A204.1 (cell line): Measurements from ENCODE around the gene CCDC57.

Experiments
- FAIRE-seq: peaks from 2 replicates; lab custom pipeline; 2012; peaks lifted over from hg19 to GRCh38; lab: Jason Lieb, UNC

Gene CCDC57

DNA sequence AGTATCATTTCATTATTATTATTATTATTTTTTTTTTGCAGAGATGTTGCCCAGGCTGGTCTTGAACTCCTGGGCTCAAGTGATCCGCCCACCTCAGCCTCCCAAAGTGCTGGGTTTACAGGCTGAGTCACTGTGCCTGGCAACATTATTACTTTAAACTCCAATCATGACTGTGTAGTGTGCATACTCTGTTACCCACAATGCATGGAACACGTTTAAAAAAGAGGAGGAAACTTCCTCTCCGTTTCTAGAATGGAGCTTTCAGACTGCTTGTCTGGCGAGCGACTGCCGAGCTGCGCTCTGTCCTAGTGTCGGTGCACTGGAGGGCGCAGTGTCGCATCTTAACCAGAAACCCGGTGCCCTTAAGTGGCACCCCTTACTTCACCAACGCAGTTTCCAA lies 92.5 kb downstream of the CCDC57 start:
- no peak for FAIRE-seq

DNA sequence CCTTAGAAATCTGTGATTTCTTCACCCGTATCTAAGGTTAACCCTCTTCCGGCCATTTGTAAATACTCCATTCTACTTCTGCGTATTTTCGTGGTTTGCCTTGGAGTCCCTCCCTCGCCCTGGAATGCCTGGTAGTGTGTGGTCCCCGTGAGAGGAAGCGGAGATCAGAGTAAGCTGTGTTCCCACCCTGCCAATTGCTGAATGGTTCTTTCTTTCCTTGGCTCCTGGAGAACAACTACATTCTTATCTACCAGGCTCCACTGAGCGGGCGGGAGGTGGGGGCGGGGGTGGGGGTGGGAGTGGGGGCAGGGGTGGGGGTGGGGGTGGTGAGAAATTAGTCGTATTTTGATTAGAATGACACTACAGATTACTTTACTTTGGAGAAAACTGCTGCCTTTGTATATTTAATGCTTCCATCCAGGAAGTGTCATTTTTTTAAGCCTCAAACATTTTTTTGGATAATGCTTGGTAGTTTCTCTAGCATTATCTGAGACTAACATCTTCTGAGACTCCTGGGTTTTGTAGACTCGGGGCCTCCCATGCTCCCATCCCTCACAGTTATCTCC lies 93.7 kb downstream of the CCDC57 start:
- no peak for FAIRE-seq

DNA sequence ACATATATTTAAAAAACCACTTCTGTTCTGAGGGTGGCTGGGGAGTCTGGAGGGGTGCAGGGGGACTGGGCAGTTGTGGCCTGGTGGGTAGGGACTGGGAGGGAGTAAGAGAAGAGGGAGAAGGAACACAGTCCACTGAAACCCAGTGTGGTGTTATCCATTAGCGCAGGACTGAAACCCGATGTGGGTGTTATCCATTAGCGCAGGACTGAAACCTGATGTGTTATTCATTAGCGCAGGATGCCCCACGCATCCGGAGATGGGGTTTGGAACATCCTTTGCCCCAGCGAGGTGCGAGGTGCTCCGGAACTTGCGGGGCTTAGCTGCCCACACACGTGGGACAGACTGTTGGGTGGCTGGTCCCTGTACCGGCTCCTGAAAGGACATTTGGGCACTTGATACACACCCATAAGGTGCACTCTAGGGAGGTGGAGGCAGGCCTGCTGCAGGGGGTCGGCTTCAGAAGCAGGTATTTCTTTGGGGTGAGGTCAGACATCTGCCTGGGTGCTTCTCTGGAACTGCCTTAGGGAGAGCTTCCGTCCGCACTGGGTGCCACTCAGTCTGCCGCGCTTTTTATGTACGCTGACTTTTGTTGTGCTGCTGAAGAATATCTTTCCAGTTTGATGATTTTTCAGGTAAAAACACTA lies 94.4 kb downstream of the CCDC57 start:
- no peak for FAIRE-seq

DNA sequence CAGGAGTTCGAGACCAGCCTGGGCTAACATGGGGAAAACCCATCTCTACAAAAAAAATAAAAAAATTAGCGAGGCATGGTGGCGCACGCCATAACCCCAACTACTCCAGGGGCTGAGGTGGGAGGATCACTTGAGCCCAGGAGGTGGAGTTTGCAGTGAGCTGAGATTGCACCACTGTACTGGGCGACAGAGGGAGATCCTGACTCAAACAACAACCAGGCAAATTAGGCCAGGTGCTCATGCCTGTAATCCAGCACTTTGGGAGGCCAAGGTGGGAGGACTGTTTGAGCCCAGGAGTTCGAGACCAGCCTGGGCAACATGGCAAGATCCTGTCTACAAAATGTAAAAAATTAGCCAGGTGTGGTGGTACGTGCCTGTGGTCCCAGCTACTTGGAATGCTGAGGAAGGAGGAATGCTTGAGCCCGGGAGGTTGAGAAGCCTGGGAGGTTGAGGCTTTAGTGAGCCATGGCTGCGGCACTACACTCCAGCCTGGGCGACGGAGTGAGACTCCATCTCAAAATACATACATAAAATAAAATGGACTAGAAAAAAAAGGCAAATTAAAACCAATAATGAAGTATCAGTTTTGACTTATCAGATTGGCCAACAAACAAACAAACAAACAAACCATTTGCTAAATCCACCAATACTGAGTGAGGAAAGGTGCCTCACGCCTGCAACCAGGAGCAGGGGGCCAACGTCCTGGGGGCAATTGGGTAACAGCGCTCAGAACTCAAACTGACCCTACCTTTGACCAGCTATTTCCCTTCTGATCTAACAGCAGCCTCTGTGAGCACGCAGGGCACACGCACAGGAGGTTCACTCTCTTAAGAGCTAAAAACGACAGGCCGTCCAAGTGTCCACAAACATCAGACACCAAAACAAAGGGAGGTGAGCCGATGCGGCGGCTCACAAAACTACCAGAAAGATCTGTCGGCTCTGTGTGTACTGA lies 95.2 kb downstream of the CCDC57 start:
- FAIRE-seq = no peak

DNA sequence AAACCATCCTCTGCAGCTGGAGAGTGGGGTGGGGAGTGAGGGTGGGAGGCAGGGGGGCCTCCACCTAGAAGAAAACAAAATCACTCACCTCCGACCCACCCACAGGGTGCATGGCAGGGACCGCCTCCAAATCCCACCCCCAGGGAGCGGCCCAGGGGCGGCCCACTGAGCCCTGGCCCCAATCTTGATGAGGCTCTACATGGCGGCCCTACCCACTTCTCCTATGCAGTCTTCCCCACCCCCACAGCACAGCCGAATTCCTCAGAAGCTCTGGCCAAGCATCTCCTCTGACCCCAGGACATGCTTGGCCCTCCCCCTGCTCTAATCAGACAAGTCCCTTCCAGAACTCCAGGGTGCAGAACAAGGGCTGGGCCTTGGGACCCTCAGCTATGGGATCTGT lies 96.4 kb downstream of the CCDC57 start:
- no peak for FAIRE-seq

DNA sequence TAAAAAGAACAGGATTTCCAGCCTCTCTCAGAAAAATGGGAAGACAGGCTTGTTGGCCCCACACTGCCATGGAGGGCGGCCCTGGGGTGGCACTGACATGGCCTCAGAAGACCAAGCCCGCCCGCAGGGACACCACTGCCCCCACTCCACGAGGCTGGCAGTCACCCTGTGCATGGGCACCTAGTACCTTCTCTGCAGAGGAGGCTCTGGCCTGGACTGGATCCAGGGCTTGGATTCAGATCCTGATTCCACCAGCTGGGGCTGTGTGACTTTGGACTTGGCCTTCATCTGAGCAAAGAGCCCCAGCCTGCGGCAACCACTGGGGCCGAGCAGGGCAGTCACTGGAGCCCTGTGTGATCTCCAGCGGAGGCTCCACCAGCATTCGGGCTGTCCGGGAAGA lies 97.8 kb downstream of the CCDC57 start:
- no peak for FAIRE-seq

DNA sequence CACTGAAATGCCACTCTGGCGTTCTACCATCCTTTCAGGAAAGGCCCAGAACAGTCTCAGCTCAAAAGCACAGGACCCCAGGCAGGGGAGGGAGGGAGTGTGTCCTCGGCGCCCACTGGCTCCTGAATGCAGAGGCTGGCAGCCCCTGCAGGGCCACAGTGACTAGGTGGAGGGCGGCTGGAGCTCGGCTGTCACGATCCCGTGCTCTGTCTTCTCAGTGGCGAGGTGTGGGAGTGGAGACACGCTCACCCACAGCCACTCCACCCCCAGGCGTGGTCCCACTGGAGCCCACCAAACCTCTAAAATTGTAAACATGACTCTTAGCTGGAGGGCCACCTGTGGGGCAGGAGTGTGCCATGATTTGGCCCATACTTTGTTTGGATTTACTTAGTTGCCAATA lies 98.2 kb downstream of the CCDC57 start:
- FAIRE-seq = no peak

DNA sequence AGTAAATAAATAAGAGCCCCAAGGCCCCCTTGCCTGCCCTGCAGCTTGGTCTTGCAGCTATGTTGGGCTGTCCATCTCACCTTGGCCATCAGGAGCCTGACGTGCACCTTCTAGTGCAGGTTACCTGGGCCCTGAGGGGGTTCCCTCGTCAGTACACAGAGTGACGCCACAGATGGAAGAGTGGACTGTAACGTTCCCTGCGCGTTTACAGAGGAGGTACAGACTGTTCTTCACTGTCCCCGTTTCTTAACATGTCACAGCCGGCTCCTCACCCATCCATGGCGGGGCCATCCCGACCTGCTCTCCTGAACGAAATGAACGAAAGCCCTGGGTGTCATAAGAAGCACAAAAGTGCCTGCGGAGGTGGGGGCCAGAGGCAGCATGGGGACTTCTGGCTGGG lies 98.7 kb downstream of the CCDC57 start:
- FAIRE-seq = no peak

DNA sequence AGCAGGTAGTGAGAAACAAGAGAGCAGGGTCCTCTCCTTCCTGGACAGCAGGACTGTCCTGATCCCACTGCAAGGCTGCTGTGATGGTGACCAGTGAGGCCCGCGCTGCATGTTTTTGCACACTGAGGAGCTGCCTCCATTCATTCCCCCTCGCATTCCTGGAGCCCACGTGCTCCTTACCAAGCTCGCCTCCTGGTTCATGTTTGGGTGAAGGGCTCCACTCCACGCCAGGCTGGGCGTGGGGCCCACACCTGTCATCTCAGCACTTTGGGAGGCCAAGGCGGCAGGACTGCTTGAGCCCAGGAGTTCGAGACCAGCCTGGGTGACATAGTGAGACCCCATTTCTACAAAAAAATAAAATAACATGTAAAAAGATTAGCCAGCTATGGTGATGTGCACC lies 99.2 kb downstream of the CCDC57 start:
- no peak for FAIRE-seq

DNA sequence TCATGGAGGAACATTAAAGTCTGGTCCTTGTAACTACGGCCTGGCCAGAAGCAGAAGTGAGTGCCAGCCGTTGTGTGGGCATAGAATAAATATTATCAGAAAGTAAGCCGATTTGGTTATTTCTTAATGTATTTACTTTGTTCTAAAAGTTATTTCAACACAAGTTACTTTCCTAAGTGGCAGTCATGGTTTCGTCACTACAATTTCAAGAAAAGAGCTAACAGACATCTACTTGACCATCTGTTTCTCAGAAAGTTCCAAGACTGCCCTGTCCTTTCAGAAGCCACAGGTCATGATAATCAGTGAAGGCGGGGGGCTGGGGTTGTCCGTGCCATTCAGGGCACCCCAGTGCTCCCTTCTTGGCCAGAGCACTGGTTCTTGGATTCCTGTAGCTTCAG lies 99.7 kb downstream of the CCDC57 start:
- FAIRE-seq = no peak

DNA sequence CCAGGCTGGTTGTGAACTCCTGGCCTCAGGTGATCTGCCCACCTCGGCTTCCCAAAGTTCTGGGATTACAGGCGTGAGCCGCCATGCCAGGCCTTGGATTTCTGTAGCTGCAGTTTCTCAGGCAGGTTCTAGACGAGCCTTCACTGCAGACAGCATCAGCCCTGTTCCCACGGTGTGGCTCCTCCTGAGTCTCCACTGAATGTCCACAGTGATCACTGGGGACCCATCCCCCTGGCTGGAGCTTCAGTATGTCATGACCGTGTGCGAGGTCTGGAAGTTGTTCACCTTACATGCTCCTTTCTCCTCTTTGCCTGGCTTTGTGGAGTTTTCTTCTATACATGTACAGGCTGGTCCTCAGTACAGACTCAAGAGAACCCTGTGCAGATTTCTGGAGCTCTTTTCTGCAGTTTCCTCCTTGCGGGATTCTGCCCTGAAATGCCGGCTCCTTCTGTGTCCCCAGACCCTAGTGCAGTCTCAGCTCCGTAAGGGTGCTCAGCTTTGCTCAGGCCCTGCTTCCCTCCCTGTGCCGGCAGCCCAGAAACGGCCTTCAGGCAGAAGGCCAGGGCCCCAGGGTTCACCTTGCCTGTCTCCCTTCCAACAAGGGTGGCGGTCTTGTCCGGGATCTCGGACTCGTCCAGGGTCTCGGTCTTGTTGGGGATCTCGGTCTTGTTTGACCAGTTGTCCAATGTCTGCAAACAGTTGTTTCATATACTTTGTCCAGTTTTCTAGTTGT lies 100.3 kb downstream of the CCDC57 start:
- no peak for FAIRE-seq

DNA sequence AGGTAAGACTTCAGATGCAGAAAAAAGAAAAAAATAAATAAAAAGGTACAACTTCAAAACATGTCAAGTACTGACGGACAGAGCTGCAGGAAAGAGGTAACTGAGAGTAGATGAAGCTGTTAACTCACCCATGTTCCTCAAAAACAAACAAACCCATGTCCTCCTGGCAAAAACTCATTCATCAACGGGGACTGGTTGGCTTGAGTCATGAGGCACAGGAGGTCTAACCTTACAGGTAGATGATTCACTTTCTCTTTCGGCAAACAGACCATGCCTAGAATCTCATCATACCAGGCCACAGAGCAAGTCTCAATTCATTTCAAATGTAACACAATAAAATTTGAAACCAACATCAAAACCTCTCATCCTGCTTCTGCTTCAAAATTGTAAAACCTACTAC lies 102.3 kb downstream of the CCDC57 start:
- FAIRE-seq = no peak

DNA sequence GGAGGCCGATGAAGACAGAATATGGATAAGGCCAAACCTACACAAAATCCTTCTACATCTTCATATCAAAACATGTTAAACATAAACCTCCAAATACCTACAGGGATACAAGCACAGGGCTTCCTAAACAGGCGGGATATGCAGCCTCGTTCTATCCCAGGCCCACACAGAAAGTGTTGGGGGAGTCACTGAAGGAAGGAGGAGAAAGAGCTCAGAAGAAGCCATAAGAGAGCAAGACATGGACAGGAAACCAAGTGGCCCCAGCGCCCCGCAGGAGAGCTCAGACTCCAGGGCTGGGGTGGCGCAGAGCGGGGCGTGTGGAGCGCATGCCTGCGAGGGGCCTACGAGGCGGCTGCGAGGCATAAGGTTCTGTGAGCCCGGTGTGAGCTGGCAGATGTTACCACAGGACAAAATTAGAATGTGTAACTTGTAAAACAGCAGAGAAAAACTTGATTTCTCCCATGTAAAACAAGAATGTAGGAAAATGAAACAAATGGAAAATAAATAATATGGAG lies 103.6 kb downstream of the CCDC57 start:
- FAIRE-seq = no peak

DNA sequence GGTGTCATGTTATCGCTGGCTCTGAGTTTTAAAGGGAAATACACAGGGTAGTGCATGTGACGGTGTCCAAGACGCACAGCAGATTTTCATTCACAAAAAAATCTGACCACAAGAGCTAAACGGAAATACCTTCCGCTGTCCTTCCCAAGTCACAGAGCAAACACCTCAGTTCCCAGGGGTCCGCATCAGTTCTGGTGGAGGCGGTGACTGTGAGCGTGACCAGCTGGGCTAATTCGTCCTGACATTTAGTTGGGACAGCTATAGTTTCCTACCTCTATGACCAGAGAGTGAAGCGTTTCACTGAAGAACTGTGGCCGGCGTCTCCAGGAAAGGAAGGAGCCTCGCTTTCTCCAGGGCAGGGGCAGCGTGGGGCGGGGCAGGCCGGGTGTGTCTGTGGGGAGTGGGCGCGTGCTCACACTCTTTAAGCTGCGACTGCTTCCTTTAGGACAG lies 104.1 kb downstream of the CCDC57 start:
- FAIRE-seq = no peak

DNA sequence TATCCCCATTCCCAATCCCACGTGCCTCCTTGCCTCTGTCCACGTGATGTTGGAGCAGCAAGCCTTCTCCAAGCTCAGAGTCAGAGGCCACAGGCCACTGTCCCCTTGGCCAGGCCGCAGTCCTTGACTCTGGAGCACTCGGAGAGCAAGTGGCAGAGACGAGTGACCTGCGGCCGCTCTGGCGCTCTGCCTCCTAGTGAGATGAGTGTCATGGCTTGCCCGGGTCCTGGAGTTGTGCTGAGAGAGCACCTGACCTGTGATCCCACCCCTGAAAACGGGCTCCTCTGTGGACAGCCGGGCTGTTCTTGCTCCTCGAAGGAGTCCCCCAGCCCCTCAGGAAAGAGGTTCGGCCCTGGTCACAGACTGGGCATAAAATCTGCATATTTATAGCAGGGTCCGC lies 104.6 kb downstream of the CCDC57 start:
- no peak for FAIRE-seq

DNA sequence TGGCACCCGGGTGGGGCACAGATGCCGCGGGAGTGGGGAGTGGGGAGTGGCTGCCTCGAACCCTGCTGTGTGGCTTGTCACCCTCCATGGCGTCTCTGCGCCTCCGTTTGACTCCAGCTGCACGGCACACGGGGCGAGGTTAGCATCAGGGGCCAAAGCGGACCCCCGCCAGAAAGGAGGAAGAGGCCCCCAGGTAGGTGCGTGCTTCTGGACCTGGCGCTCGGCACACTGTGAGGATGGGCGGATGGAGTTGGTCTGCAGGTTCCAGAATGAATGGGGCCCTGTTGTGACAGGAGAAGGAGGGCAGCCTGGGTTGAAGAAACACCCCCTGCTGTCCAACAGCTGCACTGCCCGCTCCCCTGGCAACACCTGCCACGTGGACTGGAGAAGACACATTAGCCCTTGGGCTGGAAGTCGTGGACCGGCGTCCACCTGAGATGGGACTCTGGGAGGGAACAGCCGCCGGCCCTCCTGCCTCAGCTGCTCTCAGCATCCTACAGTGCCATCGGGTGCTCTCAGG lies 105.2 kb downstream of the CCDC57 start:
- FAIRE-seq = no peak

DNA sequence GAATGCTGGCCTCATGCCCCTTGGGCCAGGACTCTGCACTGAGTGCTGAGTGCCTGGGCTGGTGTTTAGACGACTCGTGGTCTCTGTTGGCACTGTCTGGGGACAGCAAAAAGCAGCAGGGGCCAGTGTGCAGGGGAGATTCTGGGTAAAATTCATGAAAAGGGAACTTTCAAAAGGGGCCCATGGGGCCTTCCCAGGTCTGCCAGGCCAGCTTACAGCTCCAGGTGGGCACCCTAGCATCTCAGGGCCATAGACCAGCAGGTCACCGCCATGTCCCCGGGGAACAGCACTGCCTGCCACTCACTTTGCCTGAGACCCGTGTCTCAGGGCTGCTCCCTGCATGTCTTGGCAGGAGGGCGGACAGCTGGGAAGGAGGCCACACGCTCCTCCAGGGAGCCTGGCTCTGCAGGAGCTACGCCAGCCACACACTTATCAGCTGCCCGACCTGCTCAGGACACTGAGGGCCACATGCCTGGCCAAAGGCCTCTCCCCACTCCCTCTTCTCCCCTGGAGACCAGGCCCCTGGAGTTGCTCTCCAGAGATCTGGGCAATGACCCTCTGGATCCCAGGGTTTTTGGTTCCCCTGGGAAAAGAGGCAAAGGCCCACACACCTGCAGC lies 105.8 kb downstream of the CCDC57 start:
- no peak for FAIRE-seq

DNA sequence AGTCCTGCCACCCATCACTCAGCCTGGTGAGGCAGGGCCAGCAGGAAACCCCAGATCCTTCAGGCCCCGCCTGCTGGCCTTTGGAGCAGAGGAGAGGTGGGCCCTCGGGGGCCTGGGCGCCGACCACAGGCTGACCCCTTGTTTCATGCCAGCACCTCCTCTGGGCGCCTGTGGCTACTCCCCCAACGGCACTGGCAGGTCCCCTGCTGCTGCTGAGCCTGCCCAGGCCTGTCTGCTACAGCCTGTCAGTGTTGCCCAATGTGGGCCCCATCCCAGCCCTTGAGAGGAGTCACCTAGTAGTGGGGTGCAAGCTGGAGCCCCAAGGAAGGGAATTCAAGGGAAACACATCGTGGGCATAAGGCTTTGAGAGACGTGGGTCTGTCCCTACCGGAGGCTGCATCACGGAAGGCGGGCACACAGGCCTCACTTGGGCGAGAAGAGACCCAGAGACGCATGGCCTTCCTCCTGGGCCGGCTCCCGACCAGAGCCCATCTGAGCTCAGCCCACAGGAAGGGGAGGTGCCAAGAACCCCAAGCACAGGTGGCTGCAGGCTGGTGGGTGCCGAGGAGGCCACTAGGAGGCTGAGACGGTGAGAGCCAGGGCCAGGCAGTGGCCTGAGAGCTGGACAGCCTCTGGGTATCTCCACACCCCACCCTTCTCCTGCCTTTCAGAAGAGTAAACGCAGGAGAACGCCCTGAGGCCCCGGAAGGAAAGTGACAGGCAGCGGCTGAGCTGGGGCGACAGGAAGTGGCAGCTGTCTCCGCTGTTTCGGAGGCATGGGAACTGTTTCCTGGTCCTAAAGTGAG lies 106.6 kb downstream of the CCDC57 start:
- FAIRE-seq = no peak

DNA sequence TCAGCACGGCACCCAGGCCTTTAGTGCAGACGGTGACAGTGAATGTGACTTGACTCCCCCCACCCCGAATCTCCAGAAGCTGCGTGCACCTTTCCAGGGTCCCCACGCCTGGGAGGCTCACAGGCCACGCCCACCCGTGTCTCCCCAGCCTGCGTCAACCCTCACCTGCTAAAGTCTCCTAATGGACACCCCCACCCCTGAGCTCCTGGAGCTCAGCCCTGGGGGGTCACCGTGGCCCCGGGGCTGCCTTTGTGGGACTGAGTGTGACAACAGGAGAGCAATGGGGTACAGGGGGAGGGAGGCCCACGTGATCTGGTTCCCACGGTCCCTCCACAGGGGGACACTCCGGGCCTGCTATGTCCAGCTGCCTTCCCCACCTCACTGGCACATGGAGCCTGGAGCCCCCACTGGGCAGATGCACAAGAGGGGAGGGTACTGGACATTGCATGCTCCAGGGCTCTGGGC lies 107.2 kb downstream of the CCDC57 start:
- no peak for FAIRE-seq

DNA sequence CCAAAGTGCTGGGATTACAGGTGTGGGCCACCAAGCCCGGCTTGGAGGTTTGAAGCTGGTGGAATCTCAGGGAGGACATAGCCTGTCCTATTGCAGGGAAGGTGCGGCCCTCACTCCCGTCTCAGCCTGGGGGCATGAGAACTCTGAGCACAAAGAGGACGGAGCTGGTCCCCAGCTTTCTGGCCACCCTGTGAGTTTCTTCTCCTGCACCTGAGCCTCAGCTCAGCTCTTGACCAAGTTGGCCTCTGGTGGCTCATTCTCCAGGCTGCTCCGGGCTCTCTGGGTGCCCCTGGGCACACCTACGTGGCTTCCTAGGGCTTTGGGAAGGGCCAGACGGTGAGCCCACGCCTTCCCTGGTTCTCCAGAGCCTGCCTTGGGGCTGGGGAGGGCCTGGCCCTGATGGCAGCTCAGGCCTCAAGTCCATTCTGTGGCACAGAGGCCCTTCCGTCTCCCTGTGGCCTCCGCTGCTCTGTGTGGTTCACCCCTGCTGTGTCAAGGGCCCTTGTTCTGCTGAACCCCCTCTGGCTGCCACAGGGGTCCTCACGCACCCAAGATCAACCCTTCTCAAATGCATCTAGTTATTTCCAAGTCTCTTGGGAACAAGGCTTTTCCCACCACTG lies 107.7 kb downstream of the CCDC57 start:
- no peak for FAIRE-seq
